ENCODE results near the gene E2F1.

E2F1 gene, protein sequence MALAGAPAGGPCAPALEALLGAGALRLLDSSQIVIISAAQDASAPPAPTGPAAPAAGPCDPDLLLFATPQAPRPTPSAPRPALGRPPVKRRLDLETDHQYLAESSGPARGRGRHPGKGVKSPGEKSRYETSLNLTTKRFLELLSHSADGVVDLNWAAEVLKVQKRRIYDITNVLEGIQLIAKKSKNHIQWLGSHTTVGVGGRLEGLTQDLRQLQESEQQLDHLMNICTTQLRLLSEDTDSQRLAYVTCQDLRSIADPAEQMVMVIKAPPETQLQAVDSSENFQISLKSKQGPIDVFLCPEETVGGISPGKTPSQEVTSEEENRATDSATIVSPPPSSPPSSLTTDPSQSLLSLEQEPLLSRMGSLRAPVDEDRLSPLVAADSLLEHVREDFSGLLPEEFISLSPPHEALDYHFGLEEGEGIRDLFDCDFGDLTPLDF

DNA sequence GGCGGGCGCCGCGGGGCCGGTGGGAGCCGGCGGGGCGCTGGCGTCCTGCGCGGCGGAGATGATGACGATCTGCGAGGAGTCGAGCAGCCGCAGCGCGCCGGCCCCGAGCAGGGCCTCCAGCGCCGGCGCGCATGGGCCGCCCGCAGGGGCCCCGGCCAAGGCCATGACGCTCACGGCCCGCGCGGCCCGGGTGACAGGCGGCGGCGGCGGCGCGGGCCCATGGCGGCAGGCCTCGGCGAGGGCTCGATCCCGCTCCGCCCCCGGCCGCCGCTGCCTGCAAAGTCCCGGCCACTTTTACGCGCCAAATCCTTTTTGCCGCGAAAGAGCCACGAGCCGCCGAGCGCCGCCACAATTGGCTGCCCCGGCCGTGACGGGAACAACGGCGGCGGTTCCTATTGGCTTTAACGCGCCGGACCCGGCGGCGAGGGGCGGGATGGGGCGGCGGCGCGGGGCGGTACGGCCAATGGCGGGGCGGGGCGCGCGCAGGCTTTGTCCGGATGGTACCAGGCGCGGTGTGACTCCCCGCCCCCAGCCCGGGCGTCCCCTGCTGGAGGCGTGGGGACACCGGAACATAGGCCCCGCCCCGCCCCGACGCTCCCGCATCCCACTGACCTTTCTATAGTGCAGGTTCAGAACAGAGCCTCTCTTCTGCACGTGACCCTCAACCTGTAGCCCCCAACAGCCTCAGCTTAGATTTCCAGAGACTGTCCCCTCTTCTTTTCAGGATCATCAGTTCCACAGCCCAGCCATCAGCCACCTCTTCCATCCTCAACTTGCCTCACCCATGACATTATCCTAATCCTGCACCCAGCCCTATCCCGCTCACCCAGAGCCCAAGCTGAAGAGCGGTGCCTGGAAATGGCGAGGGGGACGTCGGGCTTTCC, at the start of gene E2F1:
TSS of gene E2F1 (minus strand) at position 286 of the 884 bp plus-strand sequence. CDS start at position 165, 121 bp downstream.
- DNase-seq (ENCODE audit: low read depth) = peak; percentile 93

DNA sequence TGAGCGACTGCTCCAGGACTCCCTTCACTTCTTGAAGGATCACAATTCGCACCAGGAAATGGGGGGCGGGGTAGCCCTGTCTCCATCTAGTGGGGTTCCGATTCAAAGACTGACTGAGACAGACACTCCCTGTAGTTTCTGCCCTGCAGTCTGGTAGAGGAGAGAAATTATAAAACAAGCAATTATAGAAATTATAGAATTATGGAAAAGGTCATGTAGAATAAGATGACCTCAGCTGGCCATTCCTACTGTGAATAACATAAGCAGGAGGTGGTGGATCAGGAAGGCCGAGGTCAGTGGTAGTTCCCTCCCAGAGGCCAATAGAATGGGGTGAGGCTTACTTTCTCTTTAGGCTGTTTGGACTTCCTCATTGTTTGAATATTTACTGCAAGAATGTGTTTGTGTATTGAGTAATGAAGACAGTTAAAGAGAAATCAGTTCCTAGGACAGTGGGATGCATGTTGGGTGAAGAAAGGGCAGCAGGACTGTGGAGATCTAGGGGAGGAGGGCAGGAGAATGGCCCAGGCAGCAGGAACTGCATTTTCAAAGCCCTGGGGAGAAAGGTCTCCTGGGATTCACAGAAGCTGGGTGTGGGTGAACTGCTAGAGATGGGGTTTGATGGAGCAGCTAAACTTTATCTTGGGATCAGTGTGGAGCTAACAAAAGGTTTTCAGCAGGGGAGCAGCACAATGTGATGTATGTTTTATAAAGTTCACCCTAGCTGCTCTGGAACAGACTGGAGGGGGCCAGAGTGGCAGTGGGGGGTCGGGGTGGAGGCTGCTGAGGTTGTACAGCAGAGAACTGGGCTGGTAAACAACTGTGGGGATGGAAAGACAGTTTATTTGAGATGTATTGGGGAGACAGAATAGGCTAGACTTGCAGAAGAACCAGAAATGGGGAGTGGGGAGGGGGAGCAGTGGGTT, 47.7 kb upstream of the E2F1 start:
- DNase-seq (ENCODE audit: low read depth) = no peak

DNA sequence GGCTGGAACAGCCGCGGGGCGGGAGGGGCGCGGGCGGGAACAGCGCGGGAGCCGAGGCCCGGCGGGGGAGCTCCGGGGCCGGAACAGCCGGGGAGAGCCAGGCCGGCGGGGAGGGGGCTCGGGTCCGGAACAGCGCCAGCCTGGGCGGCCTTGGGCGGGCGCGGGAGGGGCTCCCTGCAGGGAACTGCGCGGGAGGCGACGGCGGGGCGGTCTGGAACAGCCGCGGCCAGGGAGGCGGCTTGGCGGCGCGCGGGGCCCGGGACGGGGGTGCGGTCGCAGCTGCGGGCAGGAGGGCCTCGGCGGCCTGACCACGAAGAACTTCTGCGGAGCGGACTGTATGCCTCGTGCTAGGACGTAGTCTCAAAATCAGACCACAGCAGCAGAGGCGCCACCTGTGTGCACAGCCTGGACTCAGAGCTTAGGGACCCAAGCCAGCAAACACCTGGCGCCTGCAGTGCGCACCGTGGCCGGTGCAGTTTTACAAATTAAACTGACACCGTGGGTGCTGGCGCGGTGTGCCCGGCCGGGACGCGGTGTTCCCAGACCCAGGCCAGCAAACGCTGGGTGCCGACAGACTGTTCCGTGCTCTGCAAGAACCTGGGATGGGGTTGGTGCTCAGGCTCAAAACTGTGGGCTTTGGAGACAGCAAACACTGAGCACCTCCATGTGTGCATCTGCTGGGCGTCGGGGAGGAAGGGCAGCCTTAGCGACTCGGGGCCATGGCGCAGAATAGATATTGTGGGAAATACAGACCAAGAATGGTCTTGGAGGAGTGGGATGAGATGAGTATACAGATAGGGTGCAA, 46.2 kb upstream of the E2F1 start:
- peak; percentile 84 for DNase-seq (ENCODE audit: low read depth)

- DNase-seq (ENCODE audit: low read depth) = peak; percentile 84
These were observed 45.5 kb upstream of the E2F1 start, which contains the start of gene ZNF341 for GRCh38 chr20:33731693-33732165. Gene ZNF341 (plus strand): TSS chr20:33731996. CDS start chr20:33732022, 26 bp downstream.

DNA sequence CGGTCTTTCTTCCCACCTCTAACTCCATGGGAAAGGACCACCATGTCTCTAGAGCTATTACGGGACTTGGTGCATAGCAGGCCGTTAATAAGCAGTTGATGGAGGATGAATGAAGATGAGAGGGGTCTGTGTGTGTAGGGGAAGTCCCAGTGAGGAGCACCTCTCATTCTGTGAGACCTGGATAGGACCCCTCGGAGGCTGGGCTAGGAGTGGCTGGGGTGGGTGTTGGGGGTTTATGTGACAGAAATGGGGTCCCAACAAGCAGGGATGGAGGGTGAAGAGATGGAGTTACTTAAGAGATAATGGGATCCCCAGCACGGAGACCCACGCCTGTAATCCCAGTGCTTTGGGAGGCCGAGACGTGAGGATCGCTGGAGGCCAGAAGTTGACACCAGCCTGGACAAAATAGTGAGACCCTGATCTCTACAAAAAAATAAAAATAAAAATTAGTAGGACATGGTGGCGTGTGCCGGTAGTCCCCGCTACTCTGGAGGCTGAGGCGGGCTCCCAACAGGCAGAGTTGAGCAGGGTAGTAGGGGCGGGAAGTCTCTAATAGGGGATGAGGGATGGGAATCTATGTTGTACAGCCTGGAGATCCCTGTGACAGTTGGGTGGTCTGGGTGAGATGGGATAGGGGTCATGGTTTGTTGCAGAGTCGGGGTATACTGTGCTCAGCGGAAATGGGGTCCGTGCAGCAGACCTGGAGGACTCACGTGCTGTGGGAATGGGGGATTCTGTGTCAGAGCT, 44.9 kb upstream of the E2F1 start:
- no peak for DNase-seq (ENCODE audit: low read depth)

GRCh38 chr20:33729101-33729500, 42.9 kb upstream of the E2F1 start:
- no peak for DNase-seq (ENCODE audit: low read depth)

DNA sequence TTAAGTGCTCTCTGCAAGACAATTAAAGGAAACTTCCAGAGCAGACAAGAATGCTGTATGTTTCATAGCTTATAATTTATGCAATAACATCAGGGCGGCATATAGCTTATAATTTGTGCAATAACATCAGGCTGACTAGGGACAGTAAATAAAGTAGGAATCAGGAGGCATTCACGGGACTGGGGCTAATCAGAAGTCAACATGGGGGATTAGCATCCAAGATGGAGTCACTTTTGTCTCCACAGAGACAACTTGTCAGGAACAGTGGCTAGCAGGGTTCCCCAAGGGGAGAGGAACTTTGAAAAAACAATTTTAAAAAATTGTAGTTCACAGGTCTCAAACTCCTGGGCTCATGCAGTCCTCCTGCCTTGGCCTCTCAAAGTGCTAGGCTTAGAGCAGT, 42.3 kb upstream of the E2F1 start:
- DNase-seq (ENCODE audit: low read depth) = no peak

DNA sequence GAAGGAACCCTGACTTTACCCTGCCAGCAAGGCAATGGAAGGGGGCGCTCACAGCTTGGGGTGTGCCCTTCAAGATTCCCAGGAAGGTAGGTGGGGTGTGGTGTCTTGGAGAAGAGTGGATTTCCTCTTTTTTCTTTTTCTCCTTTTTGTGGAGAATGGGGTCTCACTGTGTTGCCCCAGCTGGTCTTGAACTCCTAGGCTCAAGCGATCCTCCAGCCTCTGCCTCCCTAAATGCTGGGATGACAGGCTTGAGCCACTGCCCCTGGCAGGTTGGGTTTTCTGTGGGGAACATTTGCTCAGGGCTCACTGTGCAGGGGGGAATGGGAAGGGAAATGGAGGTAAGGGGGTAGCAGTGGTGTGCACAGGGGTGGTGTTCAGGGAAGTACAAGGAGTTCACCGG, 41.6 kb upstream of the E2F1 start:
- no peak for DNase-seq (ENCODE audit: low read depth)

DNA sequence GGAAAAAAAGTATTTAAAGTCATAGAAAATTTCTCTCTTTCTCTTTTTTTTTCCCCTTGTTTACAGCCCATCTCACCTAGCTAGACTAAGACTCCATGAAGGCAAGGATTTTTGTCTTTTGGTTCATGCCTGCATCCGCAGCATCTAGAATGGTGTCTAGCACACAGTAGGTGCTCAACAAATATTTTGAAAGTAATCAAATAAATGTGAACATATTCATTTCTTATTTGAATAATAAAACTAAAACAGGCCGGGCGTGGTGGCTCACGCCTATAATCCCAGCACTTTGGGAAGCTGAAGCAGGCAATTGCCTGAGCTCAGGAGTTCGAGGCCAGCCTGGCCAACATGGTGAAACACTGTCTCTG, 40.9 kb upstream of the E2F1 start:
- DNase-seq (ENCODE audit: low read depth) = no peak

DNA sequence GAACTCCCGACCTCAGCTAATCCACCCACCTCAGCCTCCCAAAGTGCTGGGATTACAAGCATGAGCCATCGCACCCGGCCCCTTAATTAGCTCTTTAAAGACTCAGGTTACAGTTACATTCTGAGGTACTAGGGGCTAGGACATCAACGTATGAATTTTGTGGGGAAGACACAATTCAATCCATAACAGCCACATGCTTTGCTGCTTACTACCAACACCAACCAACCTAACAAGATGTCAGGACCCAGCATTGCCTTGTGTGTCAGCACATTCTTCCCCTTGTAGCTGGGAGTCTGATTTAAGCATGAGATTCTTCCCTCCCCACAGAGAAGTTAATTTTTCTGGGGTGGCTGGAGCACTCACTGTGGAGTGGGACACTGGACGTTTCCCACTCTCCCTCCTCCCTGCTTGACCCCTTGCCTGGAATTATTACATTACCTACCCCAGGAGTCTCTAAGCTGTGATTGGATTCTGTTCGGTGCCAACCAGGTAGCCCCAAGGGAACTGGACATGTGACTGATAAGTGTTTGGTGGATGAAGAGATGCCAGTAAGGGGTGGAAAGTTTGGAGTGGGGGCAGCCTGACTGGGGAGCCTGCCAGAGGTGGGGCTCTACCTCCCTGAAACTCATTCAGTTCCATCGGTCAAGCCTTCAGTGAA, 39.6 kb upstream of the E2F1 start:
- DNase-seq (ENCODE audit: low read depth) = no peak

GRCh38 chr20:33724439-33725094, 38.4 kb upstream of the E2F1 start:
- no peak for DNase-seq (ENCODE audit: low read depth)

DNA sequence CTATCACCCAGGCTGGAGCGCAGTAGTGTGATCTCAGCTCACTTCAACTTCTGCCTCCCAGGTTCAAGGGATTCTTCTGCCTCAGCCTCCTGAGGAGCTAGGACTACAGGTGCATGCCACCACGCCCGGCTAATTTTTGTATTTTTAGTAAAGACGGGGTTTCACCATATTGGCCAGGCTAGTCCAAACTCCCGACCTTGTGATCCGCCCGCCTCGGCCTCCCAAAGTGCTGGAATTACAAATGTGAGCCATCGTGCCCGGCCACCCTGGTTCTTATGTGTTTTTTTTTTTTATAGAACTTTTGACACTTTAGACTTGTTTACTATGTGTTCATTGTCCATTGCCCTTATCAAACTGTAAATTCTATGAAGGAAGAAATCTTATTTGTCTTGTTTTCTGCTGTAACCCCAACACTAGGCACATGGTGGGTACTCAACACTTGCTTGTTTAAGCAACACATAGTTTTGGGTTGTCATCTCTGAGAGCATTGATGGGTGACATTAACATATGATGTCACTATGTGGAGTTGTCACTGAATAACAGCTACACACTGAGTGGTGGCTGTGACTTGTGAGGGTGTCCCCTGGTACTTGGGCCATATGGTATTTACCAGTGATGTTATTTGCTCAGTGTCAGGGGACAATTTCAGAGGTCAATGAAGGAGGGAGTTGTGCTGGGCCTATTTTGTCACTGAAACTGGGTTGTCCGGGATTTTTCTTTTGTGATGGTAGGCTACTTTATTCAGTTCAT, 35.4 kb upstream of the E2F1 start:
- DNase-seq (ENCODE audit: low read depth) = no peak

DNA sequence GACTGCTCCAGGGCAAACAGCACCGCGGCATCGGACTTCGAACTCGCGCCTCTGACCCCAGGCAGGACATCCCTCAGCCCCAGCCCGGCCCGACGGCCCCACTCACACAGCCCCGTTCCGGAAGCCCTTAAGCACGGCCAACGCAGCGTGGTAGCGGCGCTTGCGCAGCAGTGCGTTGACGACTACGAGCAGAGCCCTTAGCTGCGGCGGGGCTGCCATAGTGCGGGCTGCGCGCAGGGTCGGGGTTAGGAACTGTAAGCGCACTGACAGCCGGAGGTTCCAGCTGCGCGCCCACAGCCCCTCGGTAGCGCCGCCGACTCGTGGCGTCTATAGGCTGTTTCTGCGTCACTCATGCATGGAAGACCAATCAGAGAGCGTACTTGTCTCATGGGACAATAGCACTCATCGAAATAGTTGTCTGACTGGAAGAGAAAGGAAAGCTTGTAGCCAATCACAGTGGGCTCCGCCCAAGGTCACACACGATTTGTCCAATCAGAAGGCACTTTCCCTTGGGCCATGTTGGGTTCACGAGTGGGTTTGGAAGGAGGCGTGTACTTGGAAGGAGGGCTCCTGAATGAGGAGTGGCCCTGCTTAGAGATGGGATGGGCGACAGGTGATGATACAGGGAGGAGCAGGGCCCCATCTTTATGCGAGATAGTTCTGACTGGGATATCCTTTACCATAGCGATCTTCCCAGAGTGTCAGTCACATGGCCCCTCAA, 34.0 kb upstream of the E2F1 start, which contains the start of gene PXMP4:
TSS of gene PXMP4 (minus strand) at position 322 of the 721 bp plus-strand sequence. CDS start at position 219, 103 bp downstream.
- DNase-seq (ENCODE audit: low read depth) = peak; percentile 73

DNA sequence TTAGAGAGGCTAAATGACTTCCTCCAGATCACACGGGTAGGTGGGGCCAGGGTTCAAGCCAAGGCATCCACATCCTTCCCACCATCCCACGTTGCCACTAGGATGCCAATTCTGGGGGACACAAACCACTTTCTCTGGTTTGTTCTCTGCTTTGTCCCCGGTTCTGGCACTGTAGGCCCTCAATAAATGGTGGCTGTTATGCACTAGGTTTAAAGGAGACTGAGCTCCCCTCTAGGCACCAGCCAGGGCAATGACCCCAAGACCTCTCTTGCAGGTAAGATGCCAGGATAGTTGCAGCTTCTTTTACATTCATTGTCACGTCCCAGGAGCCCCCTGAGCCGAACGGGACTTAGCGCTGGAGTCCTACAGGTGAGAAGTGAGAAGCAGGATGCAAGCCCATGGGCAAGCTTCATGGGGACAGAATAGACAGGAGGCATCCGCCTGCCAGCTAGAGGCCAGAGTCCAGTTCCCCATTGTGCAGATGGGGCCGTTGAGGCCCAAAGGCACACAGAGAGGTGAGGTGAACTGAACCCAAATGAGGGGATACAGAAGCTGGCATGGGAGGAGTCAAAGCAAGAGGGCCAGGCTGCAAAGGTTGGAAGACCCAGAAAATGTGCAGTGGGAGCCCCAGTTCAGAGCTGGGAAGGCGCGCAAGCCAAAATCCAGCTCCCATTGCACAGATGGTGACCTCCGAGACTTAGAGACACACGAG, 33.2 kb upstream of the E2F1 start:
- DNase-seq (ENCODE audit: low read depth) = no peak

DNA sequence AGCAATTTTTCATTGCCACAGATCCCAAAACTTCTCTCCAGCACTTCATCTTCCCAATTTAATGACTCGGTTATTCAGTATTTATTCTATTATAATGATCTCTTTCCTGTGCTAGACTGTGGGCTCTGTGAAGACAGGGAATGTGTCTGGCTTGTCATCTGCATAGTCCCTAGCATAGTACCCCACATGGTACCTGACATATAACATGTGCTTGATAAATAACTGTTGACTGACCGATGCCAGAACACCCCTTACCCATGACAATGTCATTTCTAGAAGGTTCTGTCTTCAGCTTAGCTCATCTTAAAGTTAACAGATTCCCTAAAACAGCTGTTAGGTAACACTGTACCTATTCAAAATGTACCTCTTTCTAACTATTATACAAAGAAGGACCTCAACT, 30.3 kb upstream of the E2F1 start:
- no peak for DNase-seq (ENCODE audit: low read depth)

GRCh38 chr20:33713865-33714367, 27.7 kb upstream of the E2F1 start:
- no peak for DNase-seq (ENCODE audit: low read depth)

DNA sequence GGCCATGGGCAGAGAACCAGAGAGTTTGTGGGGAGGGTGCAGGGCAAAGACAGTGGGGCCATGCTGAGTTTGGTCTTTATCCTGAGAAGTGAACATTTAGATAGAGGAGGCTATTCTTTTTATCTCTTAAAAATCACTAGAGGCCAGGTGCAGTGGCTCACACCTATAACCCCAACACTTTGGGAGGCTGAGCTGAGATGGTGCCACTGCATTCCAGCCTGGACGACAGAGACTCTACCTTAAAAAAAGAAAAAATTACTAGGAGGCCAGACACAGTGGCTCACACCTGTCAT, 25.2 kb upstream of the E2F1 start:
- DNase-seq (ENCODE audit: low read depth) = no peak

Data from activated T-helper 1 cell treated with Interleukin-2 at 50 U/mL for 16 hours (primary cell).